ENCODE results near the gene SIL1. TPM values are rescaled to one million over a fixed set of nuclear protein-coding genes. Genes with fewer than 3 reads are reported as not detected.
"Not testable (repeated sequence)": the region's sequence is repeated elsewhere in the genome, so short reads cannot be mapped to it uniquely, and the experiment has no call there.

The SIL1 gene
- total RNA-seq, 2 donors from 2014 or later = 17.2 to 20.2 TPM

GRCh38 chr5:138922494-138922893 lies 275.7 kb downstream of the SIL1 start:
- no peak overlapping the region for H3K4me3 Mint-ChIP-seq
- no peaks in the 10 kb centered on the region for H3K9me3 Mint-ChIP-seq
- no peak overlapping the region for H3K27ac ChIP-seq (ENCODE audit: low read depth, low read length)
- H3K4me1 Mint-ChIP-seq = no peaks in the 10 kb centered on the region
- WGBS, 2 experiments (ENCODE audit: insufficient coverage in 1 of 2, insufficient read length in 1 of 2) = 90 to 100% methylated on average over 1 to 2 of the region's 2 CpGs
- no peaks in the 10 kb centered on the region for H3K27me3 ChIP-seq (ENCODE audit: control insufficient read depth, insufficient read depth, low read length, poor library complexity, severe bottlenecking)
- H3K9ac ChIP-seq (ENCODE audit: extremely low read depth, low read length, poor library complexity, severe bottlenecking) = no peak overlapping the region
- no peaks in the 10 kb centered on the region for H3K27me3 Mint-ChIP-seq (ENCODE audit: insufficient read depth)
- peak; percentile 35 for DNase-seq
- no peak for TF ChIP-seq CTCF (conservative IDR thresholded peaks at IDR 0.05)
- H3K4me3 ChIP-seq (ENCODE audit: low read length) = no peak overlapping the region
- H3K9me3 ChIP-seq (ENCODE audit: control insufficient read depth, low read length) = no peaks in the 10 kb centered on the region
- H3K27ac Mint-ChIP-seq = no peak overlapping the region
- peaks cover 49% of the 10 kb centered on the region for H3K36me3 Mint-ChIP-seq (ENCODE audit: low read depth)
- H3K4me1 ChIP-seq (ENCODE audit: control insufficient read depth, insufficient read depth, low read length) = no peaks in the 10 kb centered on the region
- peaks cover 81% of the 10 kb centered on the region for H3K36me3 ChIP-seq (ENCODE audit: control insufficient read depth, insufficient read depth, low read length)

- not testable (repeated sequence) for H3K9ac ChIP-seq (ENCODE audit: extremely low read depth, low read length, poor library complexity, severe bottlenecking); H3K4me1 Mint-ChIP-seq; H3K27me3 Mint-ChIP-seq (ENCODE audit: insufficient read depth); H3K4me3 Mint-ChIP-seq; H3K27me3 ChIP-seq (ENCODE audit: control insufficient read depth, insufficient read depth, low read length, poor library complexity, severe bottlenecking); H3K27ac ChIP-seq (ENCODE audit: low read depth, low read length); H3K9me3 Mint-ChIP-seq; H3K4me1 ChIP-seq (ENCODE audit: control insufficient read depth, insufficient read depth, low read length); H3K4me3 ChIP-seq (ENCODE audit: low read length); DNase-seq; H3K9me3 ChIP-seq (ENCODE audit: control insufficient read depth, low read length)
- H3K36me3 Mint-ChIP-seq (ENCODE audit: low read depth) = peaks cover 40% of the 10 kb centered on the region
- 66 to 89% methylated on average over 2 of the region's 2 CpGs for WGBS, 2 experiments (ENCODE audit: insufficient coverage in 1 of 2, insufficient read length in 1 of 2)
- H3K27ac Mint-ChIP-seq = peak overlapping the region; percentile 66
- H3K36me3 ChIP-seq (ENCODE audit: control insufficient read depth, insufficient read depth, low read length) = peaks cover 75% of the 10 kb centered on the region
Observed at GRCh38 chr5:138921362-138921761, 276.8 kb downstream of the SIL1 start.

GRCh38 chr5:138920181-138920580 lies 278.0 kb downstream of the SIL1 start:
- Mint-ChIP-seq H3K27ac (no peak overlapping the region), H3K9me3 (no peaks in the 10 kb centered on the region), H3K4me1 (no peaks in the 10 kb centered on the region), H3K36me3 (ENCODE audit: low read depth) (peaks cover 41% of the 10 kb centered on the region), H3K4me3 (no peak overlapping the region), H3K27me3 (ENCODE audit: insufficient read depth) (no peaks in the 10 kb centered on the region)
- TF ChIP-seq CTCF (conservative IDR thresholded peaks at IDR 0.05) = no peak
- 89 to 96% methylated on average over 6 to 8 of the region's 8 CpGs for WGBS, 2 experiments (ENCODE audit: insufficient coverage in 1 of 2, insufficient read length in 1 of 2)
- Histone ChIP-seq H3K9me3 (ENCODE audit: control insufficient read depth, low read length) (no peaks in the 10 kb centered on the region), H3K4me3 (ENCODE audit: low read length) (no peak overlapping the region), H3K9ac (ENCODE audit: extremely low read depth, low read length, poor library complexity, severe bottlenecking) (no peak overlapping the region), H3K4me1 (ENCODE audit: control insufficient read depth, insufficient read depth, low read length) (no peaks in the 10 kb centered on the region), H3K27me3 (ENCODE audit: control insufficient read depth, insufficient read depth, low read length, poor library complexity, severe bottlenecking) (no peaks in the 10 kb centered on the region), H3K27ac (ENCODE audit: low read depth, low read length) (no peak overlapping the region), H3K36me3 (ENCODE audit: control insufficient read depth, insufficient read depth, low read length) (peaks cover 68% of the 10 kb centered on the region)
- DNase-seq = no peak

- no peak for DNase-seq
- Histone ChIP-seq H3K9ac (ENCODE audit: extremely low read depth, low read length, poor library complexity, severe bottlenecking) (no peak overlapping the region), H3K36me3 (ENCODE audit: control insufficient read depth, insufficient read depth, low read length) (peaks cover 65% of the 10 kb centered on the region), H3K4me3 (ENCODE audit: low read length) (no peak overlapping the region), H3K27me3 (ENCODE audit: control insufficient read depth, insufficient read depth, low read length, poor library complexity, severe bottlenecking) (no peaks in the 10 kb centered on the region), H3K4me1 (ENCODE audit: control insufficient read depth, insufficient read depth, low read length) (no peaks in the 10 kb centered on the region), H3K9me3 (ENCODE audit: control insufficient read depth, low read length) (no peaks in the 10 kb centered on the region), H3K27ac (ENCODE audit: low read depth, low read length) (no peak overlapping the region)
- Mint-ChIP-seq H3K27ac (no peak overlapping the region), H3K4me3 (no peak overlapping the region), H3K36me3 (ENCODE audit: low read depth) (peaks cover 38% of the 10 kb centered on the region), H3K4me1 (no peaks in the 10 kb centered on the region), H3K27me3 (ENCODE audit: insufficient read depth) (no peaks in the 10 kb centered on the region), H3K9me3 (no peaks in the 10 kb centered on the region)
- WGBS, 2 experiments (ENCODE audit: insufficient coverage in 1 of 2, insufficient read length in 1 of 2) = 92 to 100% methylated on average over 2 to 4 of the region's 4 CpGs
- TF ChIP-seq CTCF (conservative IDR thresholded peaks at IDR 0.05) = no peak
Observed at GRCh38 chr5:138918686-138919085, 279.5 kb downstream of the SIL1 start.

Data from endodermal cell (in vitro differentiated cells).